Kidney (tissue), 14 donors: ENCODE results near the gene USF3. TPM values are rescaled to one million over a fixed set of nuclear protein-coding genes. Genes with fewer than 3 reads are reported as not detected.
"Not testable (repeated sequence)": the region's sequence is repeated elsewhere in the genome, so short reads cannot be mapped to it uniquely, and the experiment has no call there.

ENCODE experiments used
- DNase-seq, 5 donors: peaks; one replicate each; pipeline ENCODE4 v3.0.0-alpha.2; 2013 to 2020
- FAIRE-seq: peaks from 2 replicates; lab custom pipeline; 2012; peaks lifted over from hg19 to GRCh38; lab: Jason Lieb, UNC
- H3K27ac ChIP-seq, 2 donors: one replicate each; pipeline ENCODE4 v1.7.0; 2013; ENCODE audit warnings: low read depth in 2 of 2, low read length in 2 of 2, inconsistent platforms in 1 of 2
- H3K27me3 ChIP-seq: one replicate; pipeline ENCODE4 v1.7.1; 2013; ENCODE audit warnings: low read length, inconsistent platforms; ENCODE audit not compliant: control insufficient read depth, insufficient read depth
- H3K36me3 ChIP-seq, 3 donors: one replicate each; pipeline versions ENCODE4 v1.7.0 to v1.7.1; 2013; ENCODE audit warnings: low read length in 3 of 3, control low read depth in 1 of 3, inconsistent platforms in 1 of 3; ENCODE audit not compliant: insufficient read depth in 3 of 3, control insufficient read depth in 2 of 3
- H3K4me1 ChIP-seq, 3 donors: one replicate each; pipeline versions ENCODE4 v1.7.0 to v1.7.1; 2013; ENCODE audit warnings: low read length in 3 of 3, inconsistent platforms in 1 of 3, low read depth in 1 of 3; ENCODE audit not compliant: control insufficient read depth in 2 of 3, insufficient read depth in 2 of 3
- H3K4me3 ChIP-seq, 3 donors: one replicate each; pipeline versions ENCODE4 v1.7.0 to v1.8.1; 2013; ENCODE audit warnings: low read length in 3 of 3, control low read depth in 1 of 3, inconsistent platforms in 1 of 3
- H3K9ac ChIP-seq, 3 donors: one replicate each; pipeline versions ENCODE4 v1.7.0 to v1.7.1; 2013; ENCODE audit warnings: low read length in 3 of 3, control low read depth in 1 of 3, inconsistent platforms in 1 of 3
- H3K9me3 ChIP-seq, 3 donors: one replicate each; pipeline versions ENCODE4 v1.7.0 to v1.7.1; 2013; ENCODE audit warnings: low read length in 3 of 3, control low read depth in 1 of 3, inconsistent platforms in 1 of 3; ENCODE audit not compliant: control insufficient read depth in 2 of 3, insufficient read depth in 1 of 3
- intact Hi-C: fragments of 100-400 bp; cut with DNase I; formaldehyde crosslinking; loops from one replicate; pipeline ENCODE4 v1.11.1; 2022
- polyA plus RNA-seq: library from polyadenylated mRNA; stranded (reverse); fragments of 350-450 nt; fragmentation: Illumina TruSeq; extraction: RNeasy Lipid Tissue Mini Kit (QIAGEN cat#74804); gene quantifications from one replicate; pipeline ENCODE4 v1.2.3, GENCODE V29; 2014; ENCODE audit warnings: low read depth, low replicate concordance; ENCODE audit not compliant: insufficient read depth
- total RNA-seq: library from RNA; stranded (reverse); fragmentation: NEBNext Ultra II Directional; extraction: Animal tissue kit (Norgen Biotek cat#: 25700); gene quantifications from one replicate; pipeline ENCODE4 v1.2.1, GENCODE V29; 2021
- TF ChIP-seq, protein P1 (sequence below): IDR thresholded peaks from 3 replicates; pipeline ENCODE4 v1.5.1; 2012; ENCODE audit warnings: mild to moderate bottlenecking, moderate library complexity, borderline replicate concordance; ENCODE audit not compliant: insufficient read depth; ENCODE audit errors: extremely low read depth
- donor health status: control.
- donor health status: control.
- donor health status: control.
- donor health status: control.
- donor health status: control.
- donor health status: DM: yes; HTN: yes; CAD: no.
- donor health status: Normal renal cell carcinoma (clear cell type).

Gene USF3
- total and polyA plus RNA-seq, 2 donors from 2014 or later: 6.5 to 21.3 TPM

- TF ChIP-seq, protein P1, sequence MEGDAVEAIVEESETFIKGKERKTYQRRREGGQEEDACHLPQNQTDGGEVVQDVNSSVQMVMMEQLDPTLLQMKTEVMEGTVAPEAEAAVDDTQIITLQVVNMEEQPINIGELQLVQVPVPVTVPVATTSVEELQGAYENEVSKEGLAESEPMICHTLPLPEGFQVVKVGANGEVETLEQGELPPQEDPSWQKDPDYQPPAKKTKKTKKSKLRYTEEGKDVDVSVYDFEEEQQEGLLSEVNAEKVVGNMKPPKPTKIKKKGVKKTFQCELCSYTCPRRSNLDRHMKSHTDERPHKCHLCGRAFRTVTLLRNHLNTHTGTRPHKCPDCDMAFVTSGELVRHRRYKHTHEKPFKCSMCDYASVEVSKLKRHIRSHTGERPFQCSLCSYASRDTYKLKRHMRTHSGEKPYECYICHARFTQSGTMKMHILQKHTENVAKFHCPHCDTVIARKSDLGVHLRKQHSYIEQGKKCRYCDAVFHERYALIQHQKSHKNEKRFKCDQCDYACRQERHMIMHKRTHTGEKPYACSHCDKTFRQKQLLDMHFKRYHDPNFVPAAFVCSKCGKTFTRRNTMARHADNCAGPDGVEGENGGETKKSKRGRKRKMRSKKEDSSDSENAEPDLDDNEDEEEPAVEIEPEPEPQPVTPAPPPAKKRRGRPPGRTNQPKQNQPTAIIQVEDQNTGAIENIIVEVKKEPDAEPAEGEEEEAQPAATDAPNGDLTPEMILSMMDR: no peak
- DNase-seq (no peak), FAIRE-seq (no peak)
- H3K4me1 ChIP-seq: no peaks in the 10 kb centered on the region
- H3K27ac ChIP-seq: no peak overlapping the region
- H3K4me3 ChIP-seq: no peak overlapping the region
- no peaks in the 10 kb centered on the region for H3K36me3 ChIP-seq
- no peaks in the 10 kb centered on the region for H3K9me3 ChIP-seq
- H3K27me3 ChIP-seq: no peaks in the 10 kb centered on the region
- intact Hi-C loops: no loop called here
- H3K9ac ChIP-seq: no peak overlapping the region
These were observed 58.7 kb downstream of the USF3 start for GRCh38 chr3:113637756-113638155.

- H3K4me1 ChIP-seq, H3K27ac ChIP-seq, H3K4me3 ChIP-seq, H3K36me3 ChIP-seq, H3K9ac ChIP-seq, H3K9me3 ChIP-seq, H3K27me3 ChIP-seq, intact Hi-C loops, DNase-seq, FAIRE-seq: not testable (repeated sequence)
These were observed 60.4 kb downstream of the USF3 start for GRCh38 chr3:113636034-113636433.

GRCh38 chr3:113634782-113635474 is 61.5 kb downstream of the USF3 start:
- Histone ChIP-seq H3K9ac (no peak overlapping the region), H3K9me3 (no peaks in the 10 kb centered on the region), H3K4me3 (no peak overlapping the region), H3K27me3 (no peaks in the 10 kb centered on the region), H3K36me3 (no peaks in the 10 kb centered on the region), H3K27ac (no peak overlapping the region), H3K4me1 (peaks cover 0 to 3% (median 0%) of the 10 kb centered on the region in 3 donors)
- intact Hi-C loops: no loop called here
- DNase-seq (no peak), FAIRE-seq (no peak)
- TF ChIP-seq, protein P1: no peak

DNA sequence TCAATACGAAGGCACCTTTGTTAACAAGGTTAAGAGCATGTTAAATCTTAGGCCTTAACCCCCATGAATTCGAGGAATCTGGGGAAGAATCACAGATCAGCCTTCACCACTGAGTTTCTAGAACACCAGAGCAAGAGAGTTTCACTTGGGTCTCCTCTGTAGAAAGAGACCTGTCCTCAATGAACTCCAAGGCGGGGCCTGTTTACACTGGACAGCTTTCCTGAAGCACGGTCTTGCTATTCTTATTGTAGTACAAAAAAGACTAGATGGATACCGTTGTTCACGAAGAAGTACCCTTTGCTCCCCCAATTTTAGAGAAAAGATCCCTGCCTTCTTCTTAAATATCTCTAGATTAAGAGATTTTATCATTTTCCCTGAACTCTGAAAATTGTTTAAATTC is 64.9 kb downstream of the USF3 start:
- intact Hi-C loops: no loop called here
- Histone ChIP-seq H3K27me3 (no peaks in the 10 kb centered on the region), H3K36me3 (no peaks in the 10 kb centered on the region), H3K4me1 (peaks cover 0 to 3% (median 0%) of the 10 kb centered on the region in 3 donors), H3K9me3 (no peaks in the 10 kb centered on the region), H3K9ac (no peak overlapping the region), H3K4me3 (no peak overlapping the region), H3K27ac (no peak overlapping the region)
- TF ChIP-seq, protein P1: no peak
- FAIRE-seq (no peak), DNase-seq (no peak)
